Renal pelvis (tissue), 4 donors: ENCODE measurements around the gene GRK4. TPM values are rescaled to one million over a fixed set of nuclear protein-coding genes. Genes with fewer than 3 reads are reported as not detected.

ENCODE experiments used
- DNase-seq: peaks from one replicate; pipeline ENCODE4 v3.0.0-alpha.2; 2013
- polyA plus RNA-seq, 3 donors: library from polyadenylated mRNA; unstranded; fragments of 120-200 nt; gene quantifications; one replicate each; pipeline ENCODE4 v1.2.1, GENCODE V29; 2013; ENCODE audit not compliant: insufficient read length in 3 of 3

The GRK4 gene
- polyA plus RNA-seq, 3 donors: 7.9 to 11.5 (median 8.8) TPM

GRCh38 chr4:3069661-3070199, 106.4 kb downstream of the GRK4 start:
- DNase-seq: no peak

GRCh38 chr4:3070709-3071500, 107.5 kb downstream of the GRK4 start:
- no peak for DNase-seq

- DNase-seq: no peak
Observed at GRCh38 chr4:3071811-3072210, 108.4 kb downstream of the GRK4 start.

GRCh38 chr4:3073158-3074077, 110.0 kb downstream of the GRK4 start:
- DNase-seq: no peak

- peak; percentile 95 for DNase-seq
Observed at GRCh38 chr4:3074078-3074845, 110.9 kb downstream of the GRK4 start, which contains the start of the genes HTT and HTT-AS. HTT (plus strand) TSS chr4:3074681; CDS start chr4:3074826, 145 bp downstream. HTT-AS (minus strand) TSS chr4:3074538.

- DNase-seq: peak; percentile 85
Observed at GRCh38 chr4:3074846-3075651, 111.7 kb downstream of the GRK4 start.

- DNase-seq: no peak
Observed at GRCh38 chr4:3075652-3075981, 112.2 kb downstream of the GRK4 start.

GRCh38 chr4:3077796-3078195, 114.4 kb downstream of the GRK4 start:
- DNase-seq: no peak

- no peak for DNase-seq
Observed at GRCh38 chr4:3079694-3080123, 116.3 kb downstream of the GRK4 start.

GRCh38 chr4:3082925-3083515, 119.6 kb downstream of the GRK4 start:
- DNase-seq: no peak

- DNase-seq: no peak
Observed at GRCh38 chr4:3083732-3084131, 120.4 kb downstream of the GRK4 start.

- no peak for DNase-seq
Observed at GRCh38 chr4:3085948-3086670, 122.7 kb downstream of the GRK4 start.

- no peak for DNase-seq
Observed at GRCh38 chr4:3087115-3087797, 123.9 kb downstream of the GRK4 start.

Other genes with a start within 250 kb of the GRK4 start
- gene TNIP2, start 207.2 kb upstream of the GRK4 start, polyA plus RNA-seq: 10 to 100 TPM; 23.1 to 24.3 (median 23.9) TPM
- 10 to 100 TPM; 36.8 to 56.6 (median 46.1) TPM for gene SH3BP2, start 170.5 kb upstream of the GRK4 start, polyA plus RNA-seq
- 100 to 1,000 TPM; 261 to 290 (median 281) TPM for gene ADD1, start 119.7 kb upstream of the GRK4 start, polyA plus RNA-seq
- gene NOP14, start 165 bp upstream of the GRK4 start, polyA plus RNA-seq: 10 to 100 TPM; 29.7 to 32.9 (median 32.6) TPM
- not detected for gene HTT-AS, start 111.0 kb downstream of the GRK4 start, polyA plus RNA-seq
- gene HTT, start 111.1 kb downstream of the GRK4 start, polyA plus RNA-seq: 10 to 100 TPM; 31.9 to 44.9 (median 38.7) TPM